GM12874 (cell line): ENCODE data around the gene FGF14.

Experiments used
- CTCF ChIP-seq: IDR thresholded peaks from 2 replicates; pipeline ENCODE4 v1.5.1; 2011; ENCODE audit warnings: low read depth, mild to moderate bottlenecking, control low read depth, low read length, moderate library complexity; ENCODE audit not compliant: insufficient read depth

Gene FGF14

GRCh38 chr13:102323505-102323904 lies 78.3 kb downstream of the FGF14 start:
- TF ChIP-seq CTCF = no peak

GRCh38 chr13:102323012-102323411 lies 78.8 kb downstream of the FGF14 start:
- no peak for TF ChIP-seq CTCF

GRCh38 chr13:102322211-102322610 lies 79.6 kb downstream of the FGF14 start:
- TF ChIP-seq CTCF = no peak

- TF ChIP-seq CTCF = no peak
Measured at GRCh38 chr13:102318233-102318632, 83.6 kb downstream of the FGF14 start.

- no peak for TF ChIP-seq CTCF
Measured at GRCh38 chr13:102317593-102317992, 84.3 kb downstream of the FGF14 start.

GRCh38 chr13:102316732-102317131 lies 85.1 kb downstream of the FGF14 start:
- TF ChIP-seq CTCF = no peak

GRCh38 chr13:102312841-102313240 lies 89.0 kb downstream of the FGF14 start:
- TF ChIP-seq CTCF = no peak

- TF ChIP-seq CTCF = no peak
Measured at GRCh38 chr13:102311901-102312300, 89.9 kb downstream of the FGF14 start.
